GM12874 (cell line): ENCODE measurements around the gene NAALADL2.

ENCODE experiments used
- CTCF ChIP-seq: IDR thresholded peaks from 2 replicates; pipeline ENCODE4 v1.5.1; 2011; ENCODE audit warnings: low read depth, mild to moderate bottlenecking, control low read depth, low read length, moderate library complexity; ENCODE audit not compliant: insufficient read depth

The NAALADL2 gene

GRCh38 chr3:175336406-175337133 is 477.4 kb downstream of the NAALADL2 start:
- TF ChIP-seq CTCF: no peak

- TF ChIP-seq CTCF: no peak
Measured at GRCh38 chr3:175337631-175338030, 478.5 kb downstream of the NAALADL2 start.

- no peak for TF ChIP-seq CTCF
Measured at GRCh38 chr3:175338775-175339535, 479.8 kb downstream of the NAALADL2 start.

- TF ChIP-seq CTCF: no peak
Measured at GRCh38 chr3:175340338-175341015, 481.3 kb downstream of the NAALADL2 start.

- no peak for TF ChIP-seq CTCF
Measured at GRCh38 chr3:175342196-175342595, 483.1 kb downstream of the NAALADL2 start.

- TF ChIP-seq CTCF: no peak
Measured at GRCh38 chr3:175343946-175344345, 484.8 kb downstream of the NAALADL2 start.
